Mucosa of stomach (tissue), 1 donor: Measurements from ENCODE around the gene NTPCR.

ENCODE experiments used
- H3K27me3 ChIP-seq: one replicate; pipeline ENCODE4 v1.7.0; 2013; ENCODE audit warnings: mild to moderate bottlenecking, low read length; ENCODE audit not compliant: control insufficient read depth, insufficient read depth
- H3K36me3 ChIP-seq: one replicate; pipeline ENCODE4 v1.7.0; 2013; ENCODE audit warnings: low read length; ENCODE audit not compliant: control insufficient read depth, insufficient read depth
- H3K4me1 ChIP-seq: one replicate; pipeline ENCODE4 v1.7.0; 2013; ENCODE audit warnings: mild to moderate bottlenecking, low read length; ENCODE audit not compliant: control insufficient read depth, insufficient read depth
- H3K4me3 ChIP-seq: one replicate; pipeline ENCODE4 v1.7.0; 2013; ENCODE audit warnings: low read length
- H3K9ac ChIP-seq: one replicate; pipeline ENCODE4 v1.7.0; 2013; ENCODE audit warnings: mild to moderate bottlenecking, low read length, moderate library complexity
- H3K9me3 ChIP-seq: one replicate; pipeline ENCODE4 v1.7.0; 2013; ENCODE audit warnings: mild to moderate bottlenecking, low read length, moderate library complexity; ENCODE audit not compliant: control insufficient read depth
- donor health status: Pancreatic carcinoma.

Gene NTPCR

DNA sequence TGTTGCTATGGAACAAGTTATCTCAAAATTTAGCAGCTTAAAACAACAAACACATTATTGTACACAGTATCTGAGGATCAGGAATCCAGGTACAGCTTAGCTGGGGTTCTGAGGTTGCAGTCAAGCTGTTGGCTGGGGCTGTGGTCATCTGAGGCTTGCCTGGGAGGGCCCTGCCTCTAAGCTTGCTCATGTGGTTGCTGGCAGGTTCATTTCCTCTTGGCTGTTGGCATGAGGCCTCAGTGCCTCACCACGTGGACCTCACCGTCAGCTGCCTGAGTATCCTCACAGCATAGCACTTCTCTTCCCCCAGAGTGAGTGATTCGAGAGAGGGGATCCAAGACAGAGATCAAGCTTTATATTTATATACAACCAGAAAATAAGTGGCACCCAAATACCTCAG, 18.6 kb downstream of the NTPCR start:
- Histone ChIP-seq H3K36me3 (peaks cover 7% of the 10 kb centered on the region), H3K4me3 (no peak overlapping the region), H3K9ac (no peak overlapping the region), H3K27me3 (no peaks in the 10 kb centered on the region), H3K4me1 (peaks cover 6% of the 10 kb centered on the region), H3K9me3 (no peaks in the 10 kb centered on the region)

DNA sequence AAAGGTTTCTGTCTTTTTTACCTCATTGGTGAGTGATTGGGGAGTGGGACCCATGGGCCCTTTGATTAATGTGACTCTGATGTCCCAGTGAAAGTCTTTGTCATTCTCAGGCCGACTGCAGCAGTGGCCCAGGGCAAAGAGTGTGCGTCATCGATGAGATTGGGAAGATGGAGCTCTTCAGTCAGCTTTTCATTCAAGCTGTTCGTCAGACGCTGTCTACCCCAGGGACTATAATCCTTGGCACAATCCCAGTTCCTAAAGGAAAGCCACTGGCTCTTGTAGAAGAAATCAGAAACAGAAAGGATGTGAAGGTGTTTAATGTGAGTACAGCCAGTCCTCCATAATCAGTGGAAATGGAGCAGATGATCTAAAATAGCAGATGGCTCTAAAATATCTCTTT, 19.4 kb downstream of the NTPCR start:
- H3K4me3 ChIP-seq, result no peak overlapping the region
- no peaks in the 10 kb centered on the region for H3K9me3 ChIP-seq
- no peak overlapping the region for H3K9ac ChIP-seq
- H3K4me1 ChIP-seq, result peaks cover 13% of the 10 kb centered on the region
- H3K27me3 ChIP-seq, result no peaks in the 10 kb centered on the region
- H3K36me3 ChIP-seq, result peaks cover 7% of the 10 kb centered on the region

DNA sequence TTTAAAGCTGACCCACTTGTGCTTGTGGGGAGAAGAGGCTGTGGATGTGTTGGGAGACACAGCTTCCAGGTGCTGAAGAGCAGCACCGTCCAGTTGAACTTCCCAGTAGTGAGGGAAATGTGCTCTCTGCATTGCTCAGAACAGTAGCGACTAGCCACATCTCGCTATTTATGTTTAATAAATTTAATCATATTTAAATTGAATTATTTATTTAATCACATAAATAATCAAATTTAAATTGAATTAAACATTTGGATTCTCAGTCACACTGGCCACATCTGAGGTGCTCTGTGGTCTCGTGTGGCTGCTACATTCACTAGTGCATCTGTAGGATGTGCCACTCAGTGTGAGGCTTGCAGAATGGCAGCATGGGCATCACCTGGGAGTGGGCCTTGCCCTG, 20.1 kb downstream of the NTPCR start:
- no peaks in the 10 kb centered on the region for H3K9me3 ChIP-seq
- H3K27me3 ChIP-seq, result no peaks in the 10 kb centered on the region
- H3K9ac ChIP-seq, result no peak overlapping the region
- H3K36me3 ChIP-seq, result peaks cover 7% of the 10 kb centered on the region
- H3K4me3 ChIP-seq, result no peak overlapping the region
- H3K4me1 ChIP-seq, result peaks cover 13% of the 10 kb centered on the region

DNA sequence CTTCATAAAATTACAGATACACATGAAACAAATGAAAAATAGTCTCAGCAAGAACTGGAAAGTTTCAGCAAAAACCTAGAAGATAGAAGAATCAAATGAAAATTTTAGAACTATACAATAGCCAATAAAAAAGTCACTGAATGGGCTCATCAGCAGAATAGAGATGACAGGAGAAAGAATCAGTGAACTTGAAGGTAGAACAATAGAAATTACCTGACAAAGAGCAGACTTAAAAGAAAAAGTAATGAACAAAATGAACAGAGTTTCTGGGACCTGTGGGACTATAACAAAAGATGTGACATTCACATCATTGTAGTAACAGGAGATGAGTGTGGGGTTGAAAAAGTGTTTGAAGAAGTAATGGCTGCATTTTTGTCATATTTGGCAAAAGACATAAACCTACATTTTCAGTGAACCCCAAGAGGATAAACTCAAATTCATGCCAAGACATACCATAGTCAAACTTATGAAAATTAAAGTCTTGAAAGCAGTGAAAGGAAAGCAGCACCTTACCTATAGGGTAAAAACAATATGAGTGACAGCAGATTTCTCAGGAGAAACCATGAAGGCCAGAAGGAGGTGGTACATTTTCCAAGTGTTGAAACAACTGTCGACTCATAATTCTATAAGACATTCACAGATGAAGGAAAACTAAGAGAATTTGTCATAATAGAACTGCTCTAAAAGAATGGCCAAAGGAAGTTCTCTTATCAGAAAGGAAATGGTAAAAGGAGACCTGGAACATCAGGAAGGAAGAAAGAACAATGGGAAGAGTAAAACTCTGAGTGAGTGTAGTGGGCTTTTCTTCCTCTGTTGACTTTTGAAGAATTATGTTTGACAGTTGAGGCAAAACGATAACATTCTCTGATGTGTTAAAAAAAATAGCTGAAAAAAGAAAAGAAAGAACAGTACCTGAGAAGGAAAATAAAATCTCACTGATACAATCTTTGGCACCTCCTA, 23.5 kb downstream of the NTPCR start:
- no peaks in the 10 kb centered on the region for H3K27me3 ChIP-seq
- H3K4me3 ChIP-seq, result no peak overlapping the region
- peaks cover 15% of the 10 kb centered on the region for H3K4me1 ChIP-seq
- H3K36me3 ChIP-seq, result peaks cover 11% of the 10 kb centered on the region
- no peak overlapping the region for H3K9ac ChIP-seq
- no peaks in the 10 kb centered on the region for H3K9me3 ChIP-seq

DNA sequence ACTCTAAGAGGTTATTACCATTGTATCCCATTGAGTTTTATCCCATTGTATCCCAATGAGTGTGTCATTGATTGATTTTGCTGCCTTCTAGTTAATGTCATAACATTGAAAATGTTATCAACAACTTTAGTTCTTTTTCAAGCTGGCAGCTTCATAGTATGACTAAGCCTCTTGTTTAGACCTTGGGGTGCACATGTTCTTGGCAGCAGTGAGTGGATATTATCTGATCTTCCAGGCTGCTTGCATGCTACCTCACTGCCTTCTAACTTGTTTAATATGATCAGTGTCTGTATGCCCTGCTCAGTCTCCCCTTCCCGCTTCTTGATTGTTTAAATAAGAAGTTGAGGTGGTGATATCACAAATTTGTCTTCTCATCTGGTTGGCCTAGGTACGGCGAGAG, 24.6 kb downstream of the NTPCR start:
- no peak overlapping the region for H3K4me3 ChIP-seq
- H3K9me3 ChIP-seq, result no peaks in the 10 kb centered on the region
- peaks cover 11% of the 10 kb centered on the region for H3K36me3 ChIP-seq
- H3K27me3 ChIP-seq, result no peaks in the 10 kb centered on the region
- peaks cover 15% of the 10 kb centered on the region for H3K4me1 ChIP-seq
- no peak overlapping the region for H3K9ac ChIP-seq

DNA sequence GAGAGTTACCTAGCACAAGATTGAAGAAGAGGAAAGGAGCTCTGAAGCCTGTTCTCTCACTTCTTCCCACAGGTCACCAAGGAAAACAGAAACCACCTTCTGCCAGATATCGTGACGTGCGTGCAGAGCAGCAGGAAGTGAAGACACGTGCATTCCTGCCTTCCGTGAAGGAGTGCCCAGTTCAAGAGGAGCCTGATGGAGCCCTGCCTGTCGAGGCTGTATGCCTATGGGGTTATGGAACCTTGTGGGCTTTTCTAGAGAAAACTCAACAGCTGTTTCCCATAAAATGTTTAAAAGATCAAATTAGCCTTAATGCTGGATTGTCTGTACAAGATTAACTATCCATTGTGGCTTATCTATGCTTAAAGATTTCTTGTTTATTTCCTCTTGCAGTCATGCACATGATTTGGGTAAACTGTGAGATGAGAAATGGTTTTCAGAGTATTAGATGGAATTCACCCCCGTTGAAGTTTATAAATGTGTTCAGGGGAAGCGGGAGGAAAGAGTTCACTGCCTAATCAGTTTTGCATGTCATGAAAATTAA, 27.8 kb downstream of the NTPCR start:
- Histone ChIP-seq H3K4me1 (peaks cover 15% of the 10 kb centered on the region), H3K4me3 (no peak overlapping the region), H3K36me3 (peaks cover 5% of the 10 kb centered on the region), H3K27me3 (no peaks in the 10 kb centered on the region), H3K9ac (no peak overlapping the region), H3K9me3 (no peaks in the 10 kb centered on the region)

DNA sequence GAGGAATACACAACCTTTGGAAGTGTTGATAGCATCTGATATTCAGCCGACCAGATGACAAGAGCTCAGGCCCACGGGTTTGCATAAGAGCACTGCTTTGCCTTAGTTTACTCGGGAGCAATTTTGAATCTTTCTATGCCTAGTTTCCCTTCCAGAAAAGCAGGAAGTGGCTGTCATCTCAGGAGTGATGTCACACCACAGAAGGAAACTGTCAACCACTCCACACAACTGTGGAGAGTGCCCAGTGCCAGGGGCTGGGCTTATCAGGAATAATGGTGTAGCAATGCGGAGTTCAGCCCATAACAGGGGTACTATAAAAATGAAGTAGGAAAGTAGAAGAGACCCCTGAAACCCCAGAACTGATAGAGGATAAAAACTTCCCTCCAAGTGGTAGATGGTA, 28.4 kb downstream of the NTPCR start:
- H3K36me3 ChIP-seq, result peaks cover 5% of the 10 kb centered on the region

DNA sequence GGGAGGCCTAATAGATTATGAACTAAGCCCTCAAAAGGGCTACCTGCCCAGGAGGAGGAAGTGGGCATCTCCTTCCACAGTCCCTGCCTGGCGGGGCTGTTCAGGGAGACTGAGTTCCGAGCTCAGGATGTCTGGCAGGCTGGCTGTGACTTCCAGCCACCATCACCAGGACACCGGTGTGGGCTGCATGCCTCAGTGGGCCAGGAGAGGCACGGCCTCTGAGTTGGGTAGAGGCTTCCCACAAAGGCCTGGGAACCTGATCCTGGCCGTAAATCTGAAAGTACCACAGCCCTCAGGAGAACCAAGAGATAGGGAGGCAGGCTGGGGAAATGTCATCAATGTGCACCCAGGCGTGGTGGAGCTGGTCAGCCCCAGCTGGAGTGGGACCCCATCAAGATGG, 29.1 kb downstream of the NTPCR start:
- no peaks in the 10 kb centered on the region for H3K9me3 ChIP-seq
- H3K27me3 ChIP-seq, result no peaks in the 10 kb centered on the region
- H3K9ac ChIP-seq, result no peak overlapping the region
- peaks cover 5% of the 10 kb centered on the region for H3K36me3 ChIP-seq
- peaks cover 11% of the 10 kb centered on the region for H3K4me1 ChIP-seq
- no peak overlapping the region for H3K4me3 ChIP-seq

More for the DNA sequence above, 28.4 kb downstream of the NTPCR start:
- no peaks in the 10 kb centered on the region for H3K9me3 ChIP-seq
- H3K4me3 ChIP-seq, result no peak overlapping the region
- H3K4me1 ChIP-seq, result peaks cover 15% of the 10 kb centered on the region
- H3K27me3 ChIP-seq, result no peaks in the 10 kb centered on the region
- no peak overlapping the region for H3K9ac ChIP-seq

DNA sequence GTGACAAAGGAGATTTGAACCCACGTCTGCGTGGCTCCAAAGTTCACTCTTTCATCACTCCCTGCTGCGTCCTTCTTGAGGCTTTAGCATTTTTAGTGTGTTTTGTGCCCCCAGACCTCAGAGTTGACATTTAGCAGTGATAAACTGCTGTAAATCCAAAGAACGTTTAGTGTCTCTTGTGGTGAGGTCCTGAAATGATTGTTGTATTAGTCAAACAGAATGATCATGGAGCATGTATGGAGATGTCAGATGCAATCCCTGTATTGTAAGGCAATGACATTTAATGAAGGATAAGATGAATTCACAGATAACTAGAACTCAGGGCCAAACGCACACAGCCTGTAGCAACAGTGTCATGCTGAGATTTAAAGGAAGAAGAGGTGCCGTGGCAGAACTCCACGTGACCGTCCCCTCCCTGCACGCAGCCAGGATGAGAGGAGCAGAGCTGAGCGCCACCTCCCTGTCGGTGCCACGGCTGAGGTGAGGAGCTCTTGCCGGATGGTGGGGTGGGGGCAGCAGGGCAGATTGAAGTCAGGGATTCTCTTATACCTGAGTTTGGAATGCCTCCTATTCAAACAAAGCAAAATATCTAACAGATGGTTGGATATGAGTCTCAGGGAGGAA, 30.1 kb downstream of the NTPCR start:
- H3K27me3 ChIP-seq, result no peaks in the 10 kb centered on the region
- H3K4me1 ChIP-seq, result peaks cover 8% of the 10 kb centered on the region
- H3K9ac ChIP-seq, result no peak overlapping the region
- no peak overlapping the region for H3K4me3 ChIP-seq
- no peaks in the 10 kb centered on the region for H3K9me3 ChIP-seq
- peaks cover 5% of the 10 kb centered on the region for H3K36me3 ChIP-seq

DNA sequence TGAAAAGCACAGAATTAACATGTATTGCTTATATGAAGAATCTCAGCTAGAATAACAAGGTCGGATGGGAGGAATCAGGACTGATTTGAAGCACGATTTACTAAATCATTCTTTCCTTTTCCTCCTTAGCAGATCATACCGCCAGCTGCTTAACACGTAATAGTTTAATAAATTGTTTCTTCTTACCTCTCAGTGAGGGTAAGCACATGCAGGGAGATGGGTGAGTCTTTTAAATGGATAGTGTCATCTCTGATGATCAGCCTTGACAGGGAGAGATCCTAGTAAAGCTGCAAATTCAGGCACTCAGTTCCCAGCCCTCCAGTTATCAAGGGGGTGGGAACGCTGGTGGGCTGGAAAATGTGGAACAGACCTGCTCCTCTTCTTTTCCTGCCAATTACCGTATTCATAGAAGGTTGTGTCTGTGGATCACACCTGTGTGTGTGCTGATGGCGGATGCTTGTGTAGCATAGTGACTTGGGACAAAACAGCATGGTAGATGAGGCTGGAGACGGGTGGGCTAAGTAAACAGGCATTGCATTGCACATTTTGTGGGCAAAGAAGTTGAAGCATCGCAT, 30.7 kb downstream of the NTPCR start:
- Histone ChIP-seq H3K4me1 (peaks cover 8% of the 10 kb centered on the region), H3K9me3 (no peaks in the 10 kb centered on the region), H3K9ac (no peak overlapping the region), H3K4me3 (no peak overlapping the region), H3K27me3 (no peaks in the 10 kb centered on the region), H3K36me3 (peaks cover 5% of the 10 kb centered on the region)

DNA sequence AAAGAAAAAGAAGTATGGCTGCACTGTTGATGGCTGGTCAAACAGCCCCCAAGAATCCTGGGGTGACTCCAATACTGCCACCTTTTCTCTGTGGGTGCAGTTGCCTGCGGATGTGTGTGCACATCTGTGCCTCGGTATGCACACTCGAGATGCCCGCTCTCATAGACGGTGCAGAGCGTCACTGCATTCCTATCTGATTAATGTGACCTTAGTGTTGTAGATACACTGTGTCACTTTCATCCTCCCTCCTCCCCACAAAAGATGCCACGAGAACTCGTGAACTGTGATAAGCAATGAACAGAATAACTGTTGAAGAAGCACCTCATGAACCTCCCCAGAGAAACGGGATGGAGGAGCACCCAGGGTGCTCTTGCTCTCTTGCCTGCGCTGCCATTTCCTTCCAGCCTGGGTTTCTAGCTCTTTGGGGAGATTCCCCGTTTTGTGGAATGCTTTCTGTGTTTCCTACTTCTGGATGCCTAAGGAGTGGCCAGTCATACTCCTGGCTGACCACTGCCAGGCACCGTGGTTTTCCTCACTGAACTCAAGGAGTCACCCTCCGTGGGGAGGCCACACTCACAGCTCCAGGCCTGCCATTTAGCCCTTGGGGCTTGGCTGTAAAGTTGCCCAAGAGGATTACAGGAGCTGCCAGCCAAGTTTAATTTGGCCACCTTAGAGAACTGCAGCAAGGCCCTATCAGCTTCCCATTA, 32.0 kb downstream of the NTPCR start:
- no peaks in the 10 kb centered on the region for H3K9me3 ChIP-seq
- H3K4me3 ChIP-seq, result no peak overlapping the region
- H3K27me3 ChIP-seq, result no peaks in the 10 kb centered on the region
- peaks cover 8% of the 10 kb centered on the region for H3K4me1 ChIP-seq
- no peak overlapping the region for H3K9ac ChIP-seq
- no peaks in the 10 kb centered on the region for H3K36me3 ChIP-seq
